ENCODE data around the gene CADM2. TPM values are rescaled to one million over a fixed set of nuclear protein-coding genes. Genes with fewer than 3 reads are reported as not detected.

Gene CADM2
- total and polyA plus RNA-seq, 2 donors (not counting 3 experiments of a cell fraction or from before 2014, with no cell fraction given) = not detected

DNA sequence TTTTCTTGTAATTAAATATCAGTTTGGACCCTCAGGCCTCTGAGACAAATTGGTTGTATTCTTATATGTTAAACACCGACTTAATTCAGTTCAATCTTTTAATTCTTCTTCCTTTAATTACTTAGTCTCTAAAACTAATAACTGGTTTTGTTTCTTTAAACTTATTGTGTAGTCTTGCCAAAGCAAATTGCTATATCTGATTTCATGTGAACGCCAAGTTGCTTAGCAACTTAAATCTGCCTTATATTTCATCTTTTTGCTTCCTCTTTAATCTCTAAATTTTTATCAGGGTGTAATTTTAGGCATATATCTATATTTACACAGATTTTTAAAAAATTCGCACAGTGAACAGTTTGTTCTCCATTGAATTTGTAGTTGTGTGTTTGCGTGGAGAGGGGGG is 82.2 kb downstream of the CADM2 start:
- Histone ChIP-seq H3K27me3 (ENCODE audit: control insufficient read depth in 2 of 2, insufficient read depth in 2 of 2, low read length in 2 of 2) (no peaks in the 10 kb centered on the region), H3K9ac (replicated peaks; ENCODE audit: extremely low read depth, insufficient read depth, low read length) (no peak overlapping the region), H3K36me3 (ENCODE audit: control insufficient read depth in 2 of 2, extremely low read depth in 1 of 2, insufficient read depth in 2 of 2, low read length in 2 of 2) (no peaks in the 10 kb centered on the region), H3K9me1 (replicated peaks; ENCODE audit: control insufficient read depth, extremely low read depth, insufficient read depth, low read length) (no peaks in the 10 kb centered on the region), H3K27ac (ENCODE audit: insufficient read depth, low read depth, low read length) (no peak overlapping the region), H2AFZ (ENCODE audit: low read depth, low read length) (no peak overlapping the region), H3K4me2 (ENCODE audit: insufficient read depth, low read length) (no peak overlapping the region), H3K9me3 (replicated peaks; ENCODE audit: control insufficient read depth, insufficient read depth, low read length) (no peaks in the 10 kb centered on the region), H3K4me3 (replicated peaks in 1 of 3; ENCODE audit: insufficient read depth in 1 of 3, low read depth in 1 of 3, low read length in 3 of 3) (no peak overlapping the region), H3K79me2 (ENCODE audit: control insufficient read depth, insufficient read depth, low read length) (no peaks in the 10 kb centered on the region), H3K4me1 (ENCODE audit: control insufficient read depth, extremely low read depth, insufficient read depth, low read length) (no peaks in the 10 kb centered on the region), H4K20me1 (replicated peaks; ENCODE audit: control insufficient read depth, extremely low read depth, insufficient read depth, low read length) (no peaks in the 10 kb centered on the region)
- intact Hi-C loops (cut with micrococcal nuclease) (no loop called here), dilution Hi-C loops (cut with MboI; ENCODE audit: extremely low pct_ligation_motif_present, low sequenced_read_pairs) (no loop called here)
- no peak for TF ChIP-seq EZH2 (IDR thresholded peaks at IDR 0.05; ENCODE audit: borderline replicate concordance, low read depth, low read length, severe bottlenecking)
- ChIA-PET POLR2A (no interaction called here), CTCF (no interaction called here)
- BruUV-seq (replicated peaks) = no TSS peak
- FAIRE-seq (no peak), DNase-seq (ENCODE audit: low read depth, low spot score) (no peak)

GRCh38 chr3:85041562-85042055 is 82.8 kb downstream of the CADM2 start:
- Histone ChIP-seq H3K27me3 (ENCODE audit: control insufficient read depth in 2 of 2, insufficient read depth in 2 of 2, low read length in 2 of 2) (no peaks in the 10 kb centered on the region), H3K36me3 (ENCODE audit: control insufficient read depth in 2 of 2, extremely low read depth in 1 of 2, insufficient read depth in 2 of 2, low read length in 2 of 2) (no peaks in the 10 kb centered on the region), H3K4me1 (ENCODE audit: control insufficient read depth, extremely low read depth, insufficient read depth, low read length) (no peaks in the 10 kb centered on the region), H3K27ac (ENCODE audit: insufficient read depth, low read depth, low read length) (no peak overlapping the region), H3K9me3 (replicated peaks; ENCODE audit: control insufficient read depth, insufficient read depth, low read length) (no peaks in the 10 kb centered on the region), H2AFZ (ENCODE audit: low read depth, low read length) (no peak overlapping the region), H4K20me1 (replicated peaks; ENCODE audit: control insufficient read depth, extremely low read depth, insufficient read depth, low read length) (no peaks in the 10 kb centered on the region), H3K4me3 (replicated peaks in 1 of 3; ENCODE audit: insufficient read depth in 1 of 3, low read depth in 1 of 3, low read length in 3 of 3) (no peak overlapping the region), H3K9me1 (replicated peaks; ENCODE audit: control insufficient read depth, extremely low read depth, insufficient read depth, low read length) (no peaks in the 10 kb centered on the region), H3K79me2 (ENCODE audit: control insufficient read depth, insufficient read depth, low read length) (no peaks in the 10 kb centered on the region), H3K4me2 (ENCODE audit: insufficient read depth, low read length) (no peak overlapping the region), H3K9ac (replicated peaks; ENCODE audit: extremely low read depth, insufficient read depth, low read length) (no peak overlapping the region)
- FAIRE-seq = no peak
- intact Hi-C loops (cut with micrococcal nuclease) = no loop called here
- ChIA-PET CTCF (no interaction called here), POLR2A (no interaction called here)
- dilution Hi-C loops (cut with MboI; ENCODE audit: extremely low pct_ligation_motif_present, low sequenced_read_pairs) = no loop called here
- TF ChIP-seq, protein P1, sequence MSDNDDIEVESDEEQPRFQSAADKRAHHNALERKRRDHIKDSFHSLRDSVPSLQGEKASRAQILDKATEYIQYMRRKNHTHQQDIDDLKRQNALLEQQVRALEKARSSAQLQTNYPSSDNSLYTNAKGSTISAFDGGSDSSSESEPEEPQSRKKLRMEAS (IDR thresholded peaks at IDR 0.05; ENCODE audit: insufficient read depth, insufficient read length) = no peak
- TF ChIP-seq POLR2AphosphoS5 (IDR thresholded peaks at IDR 0.05; ENCODE audit: insufficient read depth, low read depth, low read length) (no peak), MYC (IDR thresholded peaks at IDR 0.05; ENCODE audit: low read depth, low read length) (no peak), JUN (IDR thresholded peaks at IDR 0.05; ENCODE audit: borderline replicate concordance, insufficient read depth, insufficient read length, low read depth) (no peak), POLR2A (IDR thresholded peaks at IDR 0.05; ENCODE audit: low read depth, low read length) (no peak), EZH2 (IDR thresholded peaks at IDR 0.05; ENCODE audit: borderline replicate concordance, low read depth, low read length, severe bottlenecking) (no peak), CTCF (IDR thresholded peaks at IDR 0.05; ENCODE audit: extremely low read depth in 1 of 2, insufficient read depth in 1 of 2, low read depth in 1 of 2, low read length in 2 of 2) (no peak)
- BruUV-seq (replicated peaks) = no TSS peak
- DNase-seq (ENCODE audit: low read depth, low spot score) = no peak
